IMR-90 (cell line): ENCODE measurements around the gene MFN1.

ENCODE experiments used
- CEBPB ChIP-seq: IDR thresholded peaks from 2 replicates; pipeline ENCODE4 v1.6.1; 2012; ENCODE audit warnings: low read depth, low read length, improper control_type of control experiment
- NFE2L2 ChIP-seq: fragments of 150-350 bp; IDR thresholded peaks from 2 replicates; pipeline ENCODE4 v1.6.1; 2016; ENCODE audit warnings: low read depth, mild to moderate bottlenecking, low read length
- POLR2A ChIP-seq: IDR thresholded peaks from 2 replicates; pipeline ENCODE4 v1.6.1; 2012; ENCODE audit warnings: mild to moderate bottlenecking, low read depth, low read length
- TF ChIP-seq, protein P1 (sequence below): conservative IDR thresholded peaks from 2 replicates; pipeline ENCODE4 v1.5.1; 2012; ENCODE audit warnings: mild to moderate bottlenecking, low read depth, low read length, improper control_type of control experiment

DNA sequence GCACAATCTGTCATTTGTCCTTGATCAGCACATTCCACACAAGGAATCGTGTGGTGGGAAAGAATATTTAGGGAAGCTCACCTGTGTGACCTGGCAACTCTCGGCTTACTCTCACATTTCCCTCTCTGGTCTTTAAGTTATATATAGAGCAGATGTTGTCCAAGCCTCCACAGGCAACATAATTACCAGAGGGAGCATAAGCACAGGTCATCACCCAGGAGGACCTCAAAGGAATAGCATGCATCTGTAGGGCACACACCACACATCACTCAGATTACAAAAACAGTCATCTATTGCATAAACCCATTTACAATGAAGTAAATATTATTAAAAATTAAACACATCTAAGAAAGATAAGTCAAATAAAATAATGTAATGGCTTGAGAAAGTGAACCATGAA, 67.3 kb downstream of the MFN1 start:
- TF ChIP-seq CEBPB (no peak), POLR2A (no peak), NFE2L2 (no peak)
- TF ChIP-seq, protein P1, sequence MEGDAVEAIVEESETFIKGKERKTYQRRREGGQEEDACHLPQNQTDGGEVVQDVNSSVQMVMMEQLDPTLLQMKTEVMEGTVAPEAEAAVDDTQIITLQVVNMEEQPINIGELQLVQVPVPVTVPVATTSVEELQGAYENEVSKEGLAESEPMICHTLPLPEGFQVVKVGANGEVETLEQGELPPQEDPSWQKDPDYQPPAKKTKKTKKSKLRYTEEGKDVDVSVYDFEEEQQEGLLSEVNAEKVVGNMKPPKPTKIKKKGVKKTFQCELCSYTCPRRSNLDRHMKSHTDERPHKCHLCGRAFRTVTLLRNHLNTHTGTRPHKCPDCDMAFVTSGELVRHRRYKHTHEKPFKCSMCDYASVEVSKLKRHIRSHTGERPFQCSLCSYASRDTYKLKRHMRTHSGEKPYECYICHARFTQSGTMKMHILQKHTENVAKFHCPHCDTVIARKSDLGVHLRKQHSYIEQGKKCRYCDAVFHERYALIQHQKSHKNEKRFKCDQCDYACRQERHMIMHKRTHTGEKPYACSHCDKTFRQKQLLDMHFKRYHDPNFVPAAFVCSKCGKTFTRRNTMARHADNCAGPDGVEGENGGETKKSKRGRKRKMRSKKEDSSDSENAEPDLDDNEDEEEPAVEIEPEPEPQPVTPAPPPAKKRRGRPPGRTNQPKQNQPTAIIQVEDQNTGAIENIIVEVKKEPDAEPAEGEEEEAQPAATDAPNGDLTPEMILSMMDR, result no peak
